NCI-H146 treated with DMSO at 0.1 percent for 48 hours (cell line): ENCODE measurements around the gene AFTPH.

Experiments used
- DNase-seq: peaks from one replicate; lab custom pipeline; 2025; ENCODE audit not compliant: unreplicated experiment; lab: John Stamatoyannopoulos, UW

AFTPH gene, protein sequence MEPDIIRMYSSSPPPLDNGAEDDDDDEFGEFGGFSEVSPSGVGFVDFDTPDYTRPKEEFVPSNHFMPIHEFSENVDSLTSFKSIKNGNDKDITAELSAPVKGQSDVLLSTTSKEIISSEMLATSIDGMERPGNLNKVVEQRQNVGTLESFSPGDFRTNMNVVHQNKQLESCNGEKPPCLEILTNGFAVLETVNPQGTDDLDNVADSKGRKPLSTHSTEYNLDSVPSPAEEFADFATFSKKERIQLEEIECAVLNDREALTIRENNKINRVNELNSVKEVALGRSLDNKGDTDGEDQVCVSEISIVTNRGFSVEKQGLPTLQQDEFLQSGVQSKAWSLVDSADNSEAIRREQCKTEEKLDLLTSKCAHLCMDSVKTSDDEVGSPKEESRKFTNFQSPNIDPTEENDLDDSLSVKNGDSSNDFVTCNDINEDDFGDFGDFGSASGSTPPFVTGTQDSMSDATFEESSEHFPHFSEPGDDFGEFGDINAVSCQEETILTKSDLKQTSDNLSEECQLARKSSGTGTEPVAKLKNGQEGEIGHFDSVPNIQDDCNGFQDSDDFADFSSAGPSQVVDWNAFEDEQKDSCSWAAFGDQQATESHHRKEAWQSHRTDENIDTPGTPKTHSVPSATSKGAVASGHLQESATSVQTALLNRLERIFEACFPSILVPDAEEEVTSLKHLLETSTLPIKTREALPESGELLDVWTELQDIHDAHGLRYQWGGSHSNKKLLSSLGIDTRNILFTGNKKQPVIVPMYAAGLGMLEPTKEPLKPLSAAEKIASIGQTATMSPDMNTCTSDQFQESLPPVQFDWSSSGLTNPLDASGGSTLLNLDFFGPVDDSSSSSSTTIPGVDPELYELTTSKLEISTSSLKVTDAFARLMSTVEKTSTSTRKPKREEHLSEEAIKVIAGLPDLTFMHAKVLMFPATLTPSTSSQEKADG

GRCh38 chr2:64523666-64524603 is at the start of gene AFTPH:
AFTPH (plus strand) TSS chr2:64524328; CDS start chr2:64551475, 27,147 bp downstream.
- peak; percentile 95 for DNase-seq

DNA sequence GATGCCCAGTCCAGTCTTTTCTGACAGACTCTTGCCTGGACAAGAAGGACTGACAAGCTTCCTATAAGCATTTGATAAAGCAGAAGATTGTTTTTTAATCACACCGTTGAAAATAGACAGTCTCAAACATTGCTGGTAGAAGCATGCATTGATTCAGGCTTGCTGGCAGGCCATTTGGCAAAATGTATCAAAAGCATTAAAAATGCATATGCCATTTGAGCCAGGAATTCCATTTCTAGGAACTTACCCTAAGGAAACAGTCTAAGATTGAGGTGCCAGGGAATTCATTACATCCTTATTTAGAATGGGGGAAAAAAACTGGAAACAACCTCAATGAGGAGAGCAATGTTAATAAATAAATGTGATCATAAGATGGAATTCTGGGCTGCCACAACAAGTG is 49.5 kb upstream of the AFTPH start:
- DNase-seq: no peak

DNA sequence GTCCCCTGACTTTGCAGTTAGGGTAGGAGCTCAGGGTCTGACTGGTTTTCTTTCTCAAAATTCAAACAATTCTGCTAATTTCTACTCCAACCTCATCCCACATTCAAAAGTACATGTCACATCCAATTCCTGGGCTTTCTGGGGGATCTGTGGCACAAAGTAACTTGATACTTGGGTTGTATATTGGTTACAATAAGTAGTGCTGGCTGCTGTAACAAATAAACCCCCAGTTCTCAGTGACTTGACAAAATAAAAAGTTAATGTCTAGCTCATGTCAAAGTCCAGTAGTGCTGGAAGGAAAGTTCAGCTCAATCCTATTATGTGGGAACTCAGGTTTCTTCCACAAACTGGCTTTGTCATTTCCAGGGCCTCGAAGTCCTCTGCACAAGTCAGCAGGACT is 47.1 kb upstream of the AFTPH start:
- no peak for DNase-seq

GRCh38 chr2:64477979-64478378 is 46.1 kb upstream of the AFTPH start:
- no peak for DNase-seq

DNA sequence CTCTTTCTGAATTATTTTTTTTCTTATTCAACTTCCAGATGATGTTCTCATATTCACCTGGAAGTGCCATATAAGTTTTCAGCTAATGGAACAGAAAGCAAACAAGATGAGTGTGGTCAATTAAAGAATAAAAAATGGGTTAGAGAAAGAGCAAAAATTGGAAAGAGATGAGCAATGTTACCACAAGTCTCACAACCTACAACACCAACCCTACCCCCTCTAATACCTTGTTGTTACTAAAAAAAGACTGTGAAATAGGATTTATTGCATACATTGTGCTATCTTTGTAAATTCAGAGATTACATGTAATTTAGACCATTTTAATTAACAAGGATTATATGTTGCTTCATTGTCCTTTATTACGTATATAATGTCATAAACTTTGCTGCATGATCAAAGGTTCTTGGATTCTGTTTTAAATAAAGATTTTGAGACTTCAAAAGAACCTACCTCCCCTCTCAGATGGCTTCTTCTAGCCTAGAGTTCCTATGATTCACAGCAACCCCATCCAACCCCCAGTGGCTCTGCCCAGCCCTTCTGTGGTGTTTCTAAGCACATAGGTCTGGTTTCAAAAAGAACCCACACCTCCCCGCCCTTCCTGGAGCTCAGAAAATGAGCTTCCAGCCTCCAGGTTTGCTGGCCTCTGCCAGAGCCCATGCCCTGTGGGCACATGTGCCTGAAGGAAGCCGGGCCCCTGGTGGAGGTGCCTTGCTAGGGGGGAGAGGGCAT is 45.5 kb upstream of the AFTPH start:
- no peak for DNase-seq

DNA sequence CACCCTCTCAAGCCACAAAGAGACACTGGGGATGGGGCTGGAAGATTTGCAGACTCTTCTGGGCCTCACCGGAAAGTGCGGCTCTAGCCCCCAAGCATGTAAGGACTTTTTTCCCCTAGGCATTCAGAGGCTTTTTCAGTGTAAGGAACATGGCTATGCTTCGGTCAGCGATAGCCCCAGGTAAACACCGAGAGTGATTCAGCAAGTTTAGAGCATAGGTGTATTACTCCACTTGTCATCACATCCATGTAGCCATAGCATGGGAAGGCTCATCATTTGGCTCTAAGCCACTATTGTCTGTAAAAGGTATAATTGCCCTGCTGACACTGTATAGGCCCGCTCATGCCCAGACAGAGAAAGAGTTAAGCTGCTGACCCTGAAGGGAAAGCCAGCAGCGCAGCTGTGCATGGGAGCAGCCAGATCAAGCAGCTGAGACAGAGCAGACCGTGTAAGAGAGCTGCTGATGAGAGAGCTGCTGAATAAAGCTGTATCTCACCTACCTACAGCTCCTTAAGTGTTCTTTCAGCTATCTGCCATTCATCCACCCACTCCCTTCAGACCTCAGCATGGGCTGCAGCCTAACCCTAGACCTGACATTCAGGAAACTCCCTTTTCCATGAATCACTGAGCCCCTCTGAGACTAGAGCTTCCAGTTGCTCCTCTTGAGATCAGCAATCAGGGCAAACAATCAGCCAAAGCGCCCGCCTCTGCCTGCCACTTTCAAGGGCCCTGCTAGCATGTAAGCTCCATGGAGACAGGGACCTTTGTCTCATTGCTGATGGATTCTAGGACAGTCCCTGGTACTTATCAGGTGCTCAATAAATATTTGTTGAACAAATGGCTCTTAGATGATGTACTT is 44.6 kb upstream of the AFTPH start:
- no peak for DNase-seq

GRCh38 chr2:64481665-64482064 is 42.5 kb upstream of the AFTPH start:
- no peak for DNase-seq

DNA sequence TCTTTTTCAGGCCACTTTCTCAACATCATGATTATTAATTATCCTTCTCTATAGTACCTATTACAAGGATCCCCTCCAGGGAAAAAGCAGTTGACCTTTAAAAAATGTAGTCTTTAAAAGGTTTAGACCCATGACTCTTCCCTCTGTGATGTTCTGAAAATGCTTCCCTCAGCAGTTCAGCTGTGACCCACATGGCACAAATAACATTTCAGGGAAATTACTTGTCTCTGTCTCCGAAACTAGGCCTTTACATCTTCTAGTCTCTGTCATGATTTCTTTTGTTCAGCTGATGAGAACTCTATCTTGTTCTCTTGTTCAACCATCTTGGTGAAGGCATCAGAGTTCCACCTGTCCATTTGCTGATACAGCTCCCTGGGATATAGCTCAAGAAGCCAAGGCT is 41.9 kb upstream of the AFTPH start:
- no peak for DNase-seq

DNA sequence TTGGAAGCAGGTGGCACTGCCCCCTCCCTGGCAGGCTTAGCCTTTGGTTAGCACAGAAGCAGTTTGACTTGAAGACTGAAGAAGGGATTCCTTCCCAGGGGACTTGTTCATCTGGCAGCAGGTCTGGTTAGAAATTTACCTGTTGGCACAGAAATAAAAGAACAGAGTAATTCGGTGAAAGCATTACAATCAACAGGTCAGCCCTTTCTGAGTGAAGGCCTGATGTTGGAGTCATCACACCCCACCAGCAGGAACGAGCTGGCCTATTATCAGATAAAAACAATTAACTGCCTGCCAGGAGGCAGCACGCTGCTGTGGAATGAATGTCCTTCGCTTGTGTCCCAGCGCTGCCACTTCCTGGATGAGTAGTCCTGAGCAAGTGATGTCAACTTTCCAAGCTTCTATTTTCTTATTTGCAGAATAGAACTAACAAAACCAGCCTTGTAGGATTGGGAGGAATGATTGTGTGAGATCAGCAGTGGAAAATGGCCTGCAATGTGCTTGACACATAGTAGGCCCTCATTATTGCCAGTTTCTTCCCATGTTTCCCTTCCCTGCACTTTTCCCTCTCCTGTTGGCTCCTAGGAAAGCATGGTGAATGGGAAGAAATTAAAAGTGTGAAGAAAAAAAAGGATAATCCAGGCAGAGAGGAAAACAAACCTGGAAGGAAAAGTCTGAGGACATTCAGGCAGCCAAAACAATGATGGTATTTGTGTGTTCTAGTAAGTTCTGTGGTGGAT is 41.2 kb upstream of the AFTPH start:
- peak; percentile 35 for DNase-seq

- DNase-seq: no peak
Measured at GRCh38 chr2:64485331-64485730, 38.8 kb upstream of the AFTPH start.

GRCh38 chr2:64485961-64486360 is 38.2 kb upstream of the AFTPH start:
- DNase-seq: no peak

DNA sequence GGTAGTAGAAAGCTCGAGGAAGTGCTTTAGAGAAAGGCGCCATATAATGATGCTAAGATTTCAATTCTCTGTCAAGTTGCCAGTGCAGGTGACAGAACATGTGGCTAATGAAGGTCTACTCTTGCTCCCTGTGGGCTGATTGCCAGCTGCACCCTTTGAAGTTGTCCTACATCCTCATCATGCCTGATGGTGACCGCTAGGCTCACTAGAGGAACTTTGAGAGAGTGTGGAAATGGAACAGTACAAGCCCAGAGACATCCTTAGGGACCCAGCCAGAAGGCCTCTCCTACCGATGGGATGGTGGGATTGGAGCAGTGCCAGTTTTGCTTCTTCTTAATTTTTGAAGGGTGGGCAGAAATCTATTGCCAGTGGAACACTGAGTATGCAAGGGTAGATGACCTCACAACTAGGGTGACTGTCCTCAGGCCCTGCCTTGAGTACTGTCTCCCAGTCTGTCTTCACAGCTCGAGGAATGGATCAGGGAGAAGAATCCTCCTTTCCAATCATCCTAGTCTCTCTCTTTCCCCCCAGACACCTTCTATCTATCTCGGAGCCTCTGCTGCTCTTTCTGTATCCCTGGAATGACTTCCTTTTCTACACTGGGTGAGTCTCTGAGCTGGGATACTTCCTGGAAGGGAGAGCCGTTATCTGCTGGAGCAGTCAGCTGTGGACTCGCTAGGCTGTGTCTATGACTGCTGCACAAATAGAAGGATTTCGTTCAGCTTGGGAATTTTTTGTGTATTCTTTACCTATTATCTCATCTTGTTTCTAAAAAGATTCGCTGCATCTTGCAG is 36.7 kb upstream of the AFTPH start:
- no peak for DNase-seq

DNA sequence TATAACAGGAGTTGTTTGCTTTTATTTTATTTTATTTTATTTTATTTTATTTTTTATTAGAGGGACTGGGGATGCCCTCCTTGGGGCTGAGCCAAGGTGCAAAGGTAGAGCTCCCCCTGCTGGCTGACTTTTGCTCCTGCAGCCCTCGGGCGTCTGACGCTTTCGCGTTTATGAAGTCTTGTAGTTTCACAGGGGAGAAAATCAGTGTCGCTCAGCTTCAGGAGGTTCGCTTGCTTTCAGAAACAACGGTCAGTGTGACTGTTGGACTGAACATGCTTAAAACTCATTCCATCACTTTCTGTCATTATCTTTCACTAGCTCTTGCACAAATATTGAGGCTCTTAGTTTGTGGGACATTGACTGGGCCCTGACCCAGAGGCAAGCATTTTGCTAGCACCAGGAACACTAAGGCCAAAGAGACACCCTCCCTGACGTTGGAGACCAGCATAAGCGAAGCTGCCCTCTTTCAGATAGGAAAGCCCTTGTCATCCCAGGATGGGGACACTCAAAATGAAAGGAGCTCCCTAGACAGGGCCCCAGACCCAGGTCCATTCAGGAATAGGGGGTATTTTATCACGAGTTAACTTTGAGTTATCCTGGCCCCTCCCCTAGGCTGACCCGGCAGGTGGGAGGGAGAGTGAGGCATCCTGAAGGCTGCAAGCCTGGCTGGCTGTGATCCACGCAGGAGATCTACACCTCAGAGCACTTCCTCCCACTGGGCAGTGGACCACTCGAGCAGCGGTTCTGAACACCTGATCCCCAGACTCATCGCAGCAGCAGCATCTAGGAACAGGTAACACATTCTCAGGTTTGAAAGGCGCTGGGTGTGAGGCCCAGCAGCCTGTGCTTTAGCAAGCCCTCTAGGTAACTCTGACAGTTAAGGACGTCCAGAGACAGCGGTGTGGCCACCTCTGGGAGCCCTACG is 35.8 kb upstream of the AFTPH start:
- DNase-seq: no peak

DNA sequence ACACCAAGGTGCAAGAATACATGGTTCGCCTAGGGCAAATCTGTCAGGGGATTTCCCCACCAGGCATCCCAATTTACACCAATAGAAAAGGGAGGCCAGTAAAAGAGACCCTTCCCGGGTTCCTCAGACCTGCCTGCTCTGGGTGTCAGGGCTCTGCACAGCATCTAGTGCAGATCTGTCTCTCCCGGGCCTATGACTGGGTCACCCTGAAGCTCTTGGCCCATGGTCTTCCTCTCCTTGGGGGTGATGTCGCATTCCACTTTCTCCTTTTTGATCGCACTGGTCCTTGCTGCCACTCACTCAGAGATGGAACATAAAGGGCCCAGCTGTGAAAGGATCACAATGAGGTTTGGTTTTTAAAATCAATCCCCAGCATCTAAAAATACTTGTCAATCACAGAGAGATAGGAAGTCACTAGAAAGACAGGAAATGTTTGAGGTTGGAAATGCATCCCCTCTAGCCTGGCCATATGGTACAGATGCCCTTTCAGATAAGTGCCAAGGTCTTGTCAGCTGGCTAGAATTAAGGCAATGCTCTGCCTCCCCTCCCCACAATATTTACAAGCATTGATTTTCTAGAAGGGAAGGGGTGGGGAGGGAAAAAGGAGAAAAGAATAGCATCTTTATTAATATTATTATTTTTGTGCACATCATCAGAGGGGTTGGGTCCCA is 34.9 kb upstream of the AFTPH start:
- no peak for DNase-seq

DNA sequence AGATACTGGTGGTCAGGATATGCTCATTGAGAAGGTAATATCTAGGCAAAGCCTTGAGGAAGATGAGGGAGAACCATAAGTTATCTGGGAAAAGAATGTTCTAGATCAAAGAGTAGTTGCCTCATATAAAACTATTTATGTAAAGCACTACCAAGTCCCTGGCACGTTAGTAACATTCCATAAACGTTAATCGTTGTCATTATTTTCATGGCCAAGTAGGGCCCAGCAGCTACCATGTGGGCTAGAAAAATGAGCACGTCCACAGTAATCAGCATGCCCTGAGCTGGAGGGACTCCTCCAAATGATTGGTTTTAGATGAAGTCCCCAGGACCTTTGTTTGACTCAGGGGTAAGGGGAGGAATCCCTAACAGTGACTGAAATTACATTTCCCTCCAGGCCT is 32.7 kb upstream of the AFTPH start:
- DNase-seq: no peak

- no peak for DNase-seq
Measured at GRCh38 chr2:64492272-64492671, 31.9 kb upstream of the AFTPH start.
